H1 (cell line): ENCODE results near the gene USP16. TPM values are rescaled to one million over a fixed set of nuclear protein-coding genes. Genes with fewer than 3 reads are reported as not detected.

ENCODE experiments used
- CHD2 ChIP-seq: IDR thresholded peaks from 2 replicates; pipeline ENCODE4 v1.6.1; 2012; ENCODE audit warnings: low read length, improper control_type of control experiment
- SP2 ChIP-seq: IDR thresholded peaks from 2 replicates; pipeline ENCODE4 v1.6.1; 2012; ENCODE audit warnings: mild to moderate bottlenecking, low read length, inconsistent platforms
- USF2 ChIP-seq: IDR thresholded peaks from 2 replicates; pipeline ENCODE4 v1.6.1; 2011; ENCODE audit warnings: low read length, improper control_type of control experiment
- polyA plus RNA-seq, 7 experiments: library from polyadenylated mRNA; depleted of rRNA in 3 of 7; stranded (reverse) in 5 of 7; unstranded in 2 of 7; fragments of >200 nt in 5 of 7; fragments of 200-250 nt in 2 of 7; gene quantifications; 1 replicate in 5 of 7; 2 replicates in 1 of 7; 4 replicates in 1 of 7; pipeline versions ENCODE4 v1.2.1 to v1.2.3, GENCODE V29; 2011 to 2013; ENCODE audit warnings: missing spikeins in 2 of 7, mixed read lengths in 2 of 7
- total RNA-seq: library from RNA; stranded (reverse); fragmentation: NEBNext Ultra II Directional; extraction: Animal tissue kit (Norgen Biotek cat#: 25700); gene quantifications from 2 replicates; pipeline ENCODE4 v1.2.1, GENCODE V29; 2021

Gene USP16
- total and polyA plus RNA-seq, 2 of the 8 experiments (the other 6 are each of a cell fraction or from before 2014, with no cell fraction given), result 3.4 to 19.1 TPM

- no peak for TF ChIP-seq USF2
- no peak for TF ChIP-seq SP2
- TF ChIP-seq CHD2, result no peak
Measured at GRCh38 chr21:29053011-29053553, 28.6 kb downstream of the USP16 start (continued).
